GM12878 (cell line): ENCODE measurements around the gene CCDC160. TPM values are rescaled to one million over a fixed set of nuclear protein-coding genes. Genes with fewer than 3 reads are reported as not detected.

Experiments used
- ATAC-seq: fragments of 200-7000 bp; cut with Tn5 transposase; 3 replicates; pipeline ENCODE4 v1.9.1; 2020; ENCODE audit warnings: mild to moderate bottlenecking, moderate library complexity
- BruUV-seq: library from RNA; stranded (reverse); fragments of 400-500 nt; replicated peaks from 2 replicates; lab custom pipeline; 2021; lab: Mats Ljungman, UMichigan
- CTCF ChIA-PET: fragments of 300-600 bp; sonication (Branson Sonifier 250); formaldehyde crosslinking; extraction: SDS; loops from one replicate; lab custom pipeline; 2021; ENCODE audit warnings: inconsistent platforms; lab: Yijun Ruan, JAX
- POLR2A ChIA-PET: fragments of 350-600 bp; formaldehyde crosslinking; extraction: SDS; loops from one replicate; lab custom pipeline; 2021; ENCODE audit warnings: inconsistent platforms; lab: Charles Lee
- RAD21 ChIA-PET: fragments of 300-600 bp; sonication (Branson Sonifier 250); formaldehyde crosslinking; loops from one replicate; lab custom pipeline; 2023; ENCODE audit warnings: antibody characterized with exemption; ENCODE audit not compliant: unreplicated experiment; lab: Charles Lee
- SMC1A ChIA-PET: fragments of 300-600 bp; sonication (Branson Sonifier 250); formaldehyde crosslinking; loops from one replicate; lab custom pipeline; 2023; ENCODE audit not compliant: unreplicated experiment, uncharacterized antibody; lab: Charles Lee
- DNase-seq: peaks from one replicate; pipeline ENCODE4 v3.0.0-alpha.2; 2011; ENCODE audit warnings: low read depth, low spot score
- FAIRE-seq: peaks from 3 replicates; lab custom pipeline; 2011; peaks lifted over from hg19 to GRCh38; lab: Jason Lieb, UNC
- H2AFZ ChIP-seq: 2 replicates; pipeline ENCODE4 v1.6.0; 2011; ENCODE audit warnings: low read depth, low read length, control low read depth; ENCODE audit not compliant: control insufficient read depth
- H3K27ac ChIP-seq: 2 replicates; pipeline ENCODE4 v1.5.1; 2011; ENCODE audit warnings: control low read depth; ENCODE audit not compliant: control insufficient read depth, insufficient read depth
- H3K27me3 ChIP-seq, 2 experiments: replicated peaks in 1 of 2; 2 replicates each; pipeline versions ENCODE4 v1.6.0 to v1.6.1; 2011; ENCODE audit warnings: low read length in 1 of 2; ENCODE audit not compliant: control insufficient read depth in 2 of 2, insufficient read depth in 2 of 2
- H3K36me3 ChIP-seq, 2 experiments: 2 replicates each; pipeline ENCODE4 v1.5.1; 2011; ENCODE audit warnings: low read length in 1 of 2; ENCODE audit not compliant: control insufficient read depth in 2 of 2, insufficient read depth in 2 of 2
- H3K4me1 ChIP-seq: 2 replicates; pipeline ENCODE4 v1.6.1; 2011; ENCODE audit warnings: mild to moderate bottlenecking, low read length, moderate library complexity, mixed read lengths; ENCODE audit not compliant: control insufficient read depth, insufficient read depth
- H3K4me2 ChIP-seq: 2 replicates; pipeline ENCODE4 v1.6.0; 2011; ENCODE audit warnings: control low read depth; ENCODE audit not compliant: control insufficient read depth, insufficient read depth
- H3K4me3 ChIP-seq: fragments of 200-600 bp; sonication (generic); 2 replicates; pipeline ENCODE4 v1.5.1; 2016
- H3K79me2 ChIP-seq: 2 replicates; pipeline ENCODE4 v1.6.0; 2011; ENCODE audit warnings: low read length; ENCODE audit not compliant: control insufficient read depth, insufficient read depth
- H3K9ac ChIP-seq: 2 replicates; pipeline ENCODE4 v1.8.0; 2011; ENCODE audit warnings: low read length, control low read depth, mixed read lengths; ENCODE audit not compliant: control insufficient read depth, insufficient read depth
- H3K9me3 ChIP-seq: replicated peaks from 3 replicates; pipeline ENCODE4 v1.5.1; 2011; ENCODE audit warnings: mild to moderate bottlenecking, low read length; ENCODE audit not compliant: control insufficient read depth, insufficient read depth
- H4K20me1 ChIP-seq: 2 replicates; pipeline ENCODE4 v1.6.0; 2011; ENCODE audit not compliant: control insufficient read depth, insufficient read depth
- CBX3 ChIP-seq: fragments of 200-600 bp; sonication (generic); IDR thresholded peaks from 2 replicates; pipeline ENCODE4 v1.6.1; 2016; ENCODE audit warnings: low read depth, borderline replicate concordance
- EP300 ChIP-seq, 2 experiments: fragments of 150-350 bp in 1 of 2; IDR thresholded peaks; 2 replicates each; pipeline ENCODE4 v1.6.1; 2011 to 2012; ENCODE audit warnings: low read depth in 2 of 2, low read length in 2 of 2, borderline replicate concordance in 1 of 2, improper control_type of control experiment in 1 of 2, inconsistent platforms in 1 of 2; ENCODE audit not compliant: control insufficient read depth in 1 of 2
- NRF1 ChIP-seq: conservative IDR thresholded peaks from 2 replicates; pipeline ENCODE4 v1.6.1; 2011; ENCODE audit warnings: mild to moderate bottlenecking, low read depth, low read length, improper control_type of control experiment
- YBX1 ChIP-seq: fragments of 450-650 bp; IDR thresholded peaks from 2 replicates; pipeline ENCODE4 v1.6.1; 2016; ENCODE audit warnings: antibody characterized with exemption
- ZNF217 ChIP-seq: fragments of 450-650 bp; IDR thresholded peaks from 2 replicates; pipeline ENCODE4 v1.6.1; 2017; ENCODE audit warnings: antibody characterized with exemption, mild to moderate bottlenecking
- WGBS: methylation state at CpG from one replicate; pipeline ENCODE4 v1.1.6; 2016; ENCODE audit warnings: low lambda C conversion rate; ENCODE audit not compliant: insufficient replicate concordance, insufficient coverage; ENCODE audit errors: missing lambda C conversion rate; 5-methylcytosine and 5-hydroxymethylcytosine counted together
- in situ Hi-C: fragments of 300-500 bp; cut with MboI; formaldehyde crosslinking; loops from 9 replicates; pipeline ENCODE4 v1.14.3; 2018; ENCODE audit warnings: mixed read lengths
- intact Hi-C: fragments of 100-400 bp; cut with micrococcal nuclease; formaldehyde crosslinking; loops from one replicate; pipeline ENCODE4 v1.14.2; 2022; ENCODE audit not compliant: unreplicated experiment
- polyA plus RNA-seq, 11 experiments: library from polyadenylated mRNA; depleted of rRNA in 4 of 11; unstranded in 6 of 11; stranded (reverse) in 5 of 11; fragments of >200 nt; fragmentation: Nextera tagmentation in 4 of 11; fragmentation: Illumina TruSeq in 1 of 11; extraction: Ambion mirVana in 4 of 11; extraction: Trizol in 1 of 11; gene quantifications; 1 replicate in 1 of 11; 2 replicates in 10 of 11; pipeline versions ENCODE4 v1.2.1 to v1.2.3, GENCODE V29; 2011 to 2016; ENCODE audit warnings: inconsistent platforms in 2 of 11, missing spikeins in 2 of 11, low read depth in 1 of 11
- total RNA-seq, 4 experiments: library from RNA; depleted of rRNA in 3 of 4; stranded (reverse); fragments of >200 nt in 3 of 4; fragmentation: Illumina TruSeq in 1 of 4; extraction: Trizol in 1 of 4; gene quantifications; 2 replicates each; pipeline versions ENCODE4 v1.2.1 to v1.2.3, GENCODE V29; 2013 to 2021

Gene CCDC160
- total and polyA plus RNA-seq, 10 of the 15 experiments (the other 5 are each of a cell fraction or from before 2014, with no cell fraction given), result not detected

GRCh38 chrX:134194915-134195314 is 42.1 kb upstream of the CCDC160 start:
- RAD21 ChIA-PET, result no interaction called here
- no peak for TF ChIP-seq EP300 (IDR thresholded peaks at IDR 0.05; ENCODE audit: borderline replicate concordance in 1 of 2, control insufficient read depth in 1 of 2, low read depth in 2 of 2, low read length in 2 of 2)
- TF ChIP-seq CBX3, result no peak
- TF ChIP-seq ZNF217, result no peak
- TF ChIP-seq NRF1, result no peak
- TF ChIP-seq, all 136 proteins: peak for 0
- H3K4me1 ChIP-seq, result no peaks in the 10 kb centered on the region
- no peaks in the 10 kb centered on the region for H4K20me1 ChIP-seq
- in situ Hi-C loops (no loop called here), intact Hi-C loops (no loop called here)
- SMC1A ChIA-PET, result no interaction called here
- CTCF ChIA-PET, result no interaction called here
- H3K36me3 ChIP-seq, result no peaks in the 10 kb centered on the region
- H2AFZ ChIP-seq, result no peak overlapping the region
- H3K4me3 ChIP-seq, result no peak overlapping the region
- no peak for ATAC-seq
- BruUV-seq, result no TSS peak
- no peak overlapping the region for H3K9ac ChIP-seq
- H3K27ac ChIP-seq, result no peak overlapping the region
- FAIRE-seq, result no peak
- DNase-seq, result no peak
- H3K27me3 ChIP-seq, result no peaks in the 10 kb centered on the region
- POLR2A ChIA-PET, result no interaction called here
- H3K79me2 ChIP-seq, result no peaks in the 10 kb centered on the region
- H3K9me3 ChIP-seq, result no peaks in the 10 kb centered on the region
- WGBS, result 48% methylated on average over 6 of the region's 6 CpGs
- no peak overlapping the region for H3K4me2 ChIP-seq

- CTCF ChIA-PET, result interaction anchor here (0.6 to 0.8 kb wide), 2 partner anchors 176 to 1461 kb away, joined by 4 read pairs; no protein-coding TSS in a partner anchor
- H3K36me3 ChIP-seq, result no peaks in the 10 kb centered on the region
- H4K20me1 ChIP-seq, result no peaks in the 10 kb centered on the region
- H3K9ac ChIP-seq, result no peak overlapping the region
- DNase-seq, result no peak
- in situ Hi-C loops (no loop called here), intact Hi-C loops (no loop called here)
- H2AFZ ChIP-seq, result no peak overlapping the region
- RAD21 ChIA-PET, result no interaction called here
- no TSS peak for BruUV-seq
- H3K79me2 ChIP-seq, result no peaks in the 10 kb centered on the region
- POLR2A ChIA-PET, result no interaction called here
- no peak for ATAC-seq
- no peak for FAIRE-seq
- H3K27me3 ChIP-seq, result no peaks in the 10 kb centered on the region
- no peak overlapping the region for H3K27ac ChIP-seq
- SMC1A ChIA-PET, result no interaction called here
- WGBS, result 71% methylated on average over 1 of the region's 1 CpG
- no peak overlapping the region for H3K4me2 ChIP-seq
- no peak for TF ChIP-seq YBX1
- no peak overlapping the region for H3K4me3 ChIP-seq
- no peaks in the 10 kb centered on the region; the same call in 2 of the 3 replicates for H3K9me3 ChIP-seq
- H3K4me1 ChIP-seq, result no peaks in the 10 kb centered on the region
These were observed 34.4 kb upstream of the CCDC160 start for GRCh38 chrX:134202561-134202960.
